Hepatocyte (in vitro differentiated cells): ENCODE data around the gene NECAB2.

Source experiments
- CTCF ChIP-seq: fragments of 200-600 bp; sonication (generic); IDR thresholded peaks from 2 replicates; pipeline ENCODE4 v1.5.1; 2016; ENCODE audit warnings: antibody characterized with exemption, mild to moderate bottlenecking; ENCODE audit not compliant: poor library complexity
- EZH2 ChIP-seq: fragments of 200-600 bp; sonication (generic); IDR thresholded peaks from 2 replicates; pipeline ENCODE4 v1.6.1; 2016; ENCODE audit warnings: antibody characterized with exemption, mild to moderate bottlenecking, borderline replicate concordance

- no peak for TF ChIP-seq CTCF
- no peak for TF ChIP-seq EZH2
These were observed 46.7 kb downstream of the NECAB2 start for GRCh38 chr16:84014570-84015327.
